ENCODE results near the gene USE1. TPM values are rescaled to one million over a fixed set of nuclear protein-coding genes. Genes with fewer than 3 reads are reported as not detected.

Gene USE1
- total and polyA plus RNA-seq, 9 of the 15 experiments (the other 6 are each of a cell fraction or from before 2014, with no cell fraction given), result 17.3 to 52.4 (median 34.0) TPM

DNA sequence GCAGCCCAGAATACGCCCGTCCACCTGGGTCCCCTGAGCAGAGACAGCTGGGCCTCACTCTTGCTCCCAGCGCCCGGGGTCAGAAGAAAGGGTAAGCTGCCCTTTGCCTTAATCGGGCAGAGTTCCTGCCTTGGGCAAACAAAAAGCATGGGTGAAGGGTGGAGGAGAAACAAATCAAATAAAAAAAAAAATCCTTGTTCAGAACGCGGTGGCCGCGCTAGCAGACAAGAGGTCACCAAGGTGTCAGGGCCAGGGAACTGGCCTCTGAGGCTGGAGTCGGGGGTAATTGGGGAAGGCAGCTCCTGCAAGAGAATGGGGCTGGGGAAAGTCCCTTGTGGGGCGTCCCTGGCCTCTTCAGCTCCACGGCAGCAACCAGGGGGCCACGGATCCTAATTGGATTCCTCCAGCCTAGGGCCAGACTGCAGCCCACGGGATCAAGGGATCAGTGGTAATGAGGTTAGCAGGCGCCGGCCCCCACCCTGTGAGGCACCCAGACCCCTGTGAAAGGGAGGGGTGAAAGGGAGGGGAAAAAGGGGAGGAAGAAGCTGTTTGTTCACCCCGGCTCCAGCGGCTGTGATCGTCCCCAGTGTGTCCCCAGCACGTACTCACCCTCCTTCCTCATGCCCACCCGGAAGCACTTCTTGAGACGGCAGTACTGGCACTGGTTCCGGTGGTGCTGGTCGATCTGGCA, 25.1 kb downstream of the USE1 start:
- TF ChIP-seq DMBX1 (CRISPR knock-in tag; IDR thresholded peaks at IDR 0.05; ENCODE audit: borderline replicate concordance) (no peak), PHTF2 (CRISPR knock-in tag; IDR thresholded peaks at IDR 0.05) (no peak), ZNF655 (CRISPR knock-in tag; IDR thresholded peaks at IDR 0.05) (no peak), ZBTB7A (IDR thresholded peaks at IDR 0.05; ENCODE audit: borderline replicate concordance, control insufficient read depth, low read depth, low read length) (no peak), NKRF (IDR thresholded peaks at IDR 0.05; ENCODE audit: borderline replicate concordance) (no peak), ZNF740 (CRISPR knock-in tag; IDR thresholded peaks at IDR 0.05) (peak; percentile 77; the same call in 1 of the 2 replicates), ZNF740 (tag; IDR thresholded peaks at IDR 0.05) (no peak), CBX2 (IDR thresholded peaks at IDR 0.05; ENCODE audit: insufficient read depth, low read length, poor library complexity, severe bottlenecking) (no peak), USF2 (CRISPR knock-in tag; IDR thresholded peaks at IDR 0.05) (no peak), SREBF2 (CRISPR knock-in tag; IDR thresholded peaks at IDR 0.05) (no peak), SETDB1 (IDR thresholded peaks at IDR 0.05; ENCODE audit: low read length) (no peak)
- TF ChIP-seq, protein P1, sequence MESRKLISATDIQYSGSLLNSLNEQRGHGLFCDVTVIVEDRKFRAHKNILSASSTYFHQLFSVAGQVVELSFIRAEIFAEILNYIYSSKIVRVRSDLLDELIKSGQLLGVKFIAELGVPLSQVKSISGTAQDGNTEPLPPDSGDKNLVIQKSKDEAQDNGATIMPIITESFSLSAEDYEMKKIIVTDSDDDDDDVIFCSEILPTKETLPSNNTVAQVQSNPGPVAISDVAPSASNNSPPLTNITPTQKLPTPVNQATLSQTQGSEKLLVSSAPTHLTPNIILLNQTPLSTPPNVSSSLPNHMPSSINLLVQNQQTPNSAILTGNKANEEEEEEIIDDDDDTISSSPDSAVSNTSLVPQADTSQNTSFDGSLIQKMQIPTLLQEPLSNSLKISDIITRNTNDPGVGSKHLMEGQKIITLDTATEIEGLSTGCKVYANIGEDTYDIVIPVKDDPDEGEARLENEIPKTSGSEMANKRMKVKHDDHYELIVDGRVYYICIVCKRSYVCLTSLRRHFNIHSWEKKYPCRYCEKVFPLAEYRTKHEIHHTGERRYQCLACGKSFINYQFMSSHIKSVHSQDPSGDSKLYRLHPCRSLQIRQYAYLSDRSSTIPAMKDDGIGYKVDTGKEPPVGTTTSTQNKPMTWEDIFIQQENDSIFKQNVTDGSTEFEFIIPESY (CRISPR knock-in tag; IDR thresholded peaks at IDR 0.05), result 0 out of 2 replicates have a peak, but pooled peaks have one; percentile 16
- no peak for DNase-seq (ENCODE audit: extremely low read depth in 1 of 4, low spot score in 3 of 4)
- Histone ChIP-seq H3K9me1 (ENCODE audit: control insufficient read depth, insufficient read depth, low read length) (no peaks in the 10 kb centered on the region), H3K79me2 (ENCODE audit: control insufficient read depth, insufficient read depth, low read length) (peaks cover 65% of the 10 kb centered on the region), H3K4me2 (ENCODE audit: insufficient read depth, low read length) (no peak overlapping the region), H3K9ac (ENCODE audit: insufficient read depth in 1 of 2, low read depth in 2 of 2, low read length in 2 of 2) (peak overlapping the region in 1 of 2 experiments; percentile 24; a peak in 2 of 4 replicates), H3K9me3 (replicated peaks; ENCODE audit: control insufficient read depth, insufficient read depth, low read depth, low read length) (no peaks in the 10 kb centered on the region), H2AFZ (ENCODE audit: low read depth, low read length) (no peak overlapping the region), H3K27ac (ENCODE audit: extremely low read depth, low read depth, low read length) (no peak overlapping the region), H3K4me1 (replicated peaks in 1 of 2; ENCODE audit: control insufficient read depth in 2 of 2, insufficient read depth in 2 of 2, low read length in 2 of 2) (peaks cover 20 to 62% of the 10 kb centered on the region in 2 experiments), H4K20me1 (replicated peaks; ENCODE audit: control insufficient read depth, insufficient read depth, low read length) (peaks cover 15% of the 10 kb centered on the region), H3K4me3 (no peak overlapping the region), H3K36me3 (ENCODE audit: control insufficient read depth, insufficient read depth, low read length) (peaks cover 45% of the 10 kb centered on the region; the same call in 2 of the 3 replicates), H3K27me3 (ENCODE audit: control insufficient read depth in 2 of 2, insufficient read depth in 2 of 2, low read length in 2 of 2) (no peaks in the 10 kb centered on the region)
- WGBS (ENCODE audit: insufficient coverage, low coverage, missing lambda C conversion rate), result 78% methylated on average over 19 of the region's 24 CpGs
- no peak for ATAC-seq
- BruUV-seq (replicated peaks), result no TSS peak
- no peak for FAIRE-seq
- intact Hi-C loops (cut with micrococcal nuclease) (no loop called here), in situ Hi-C loops (cut with MboI) (no loop called here)
- ChIA-PET POLR2A (interaction anchor here (0.7 to 11.3 kb wide), 4 partner anchors 14 to 559 kb away, joined by 3 to 129 read pairs (median 4); partner anchors contain the start of genes DDA1, OCEL1 and USE1), CTCF (ENCODE audit: low intra/inter-chr PET ratio) (no interaction called here)

Measured in K562 (cell line).